Panc1 (cell line): ENCODE measurements around the gene SMARCB1. TPM values are rescaled to one million over a fixed set of nuclear protein-coding genes. Genes with fewer than 3 reads are reported as not detected.

Source experiments
- ATAC-seq: fragments of 200-7000 bp; cut with Tn5 transposase; 2 replicates; pipeline ENCODE4 v1.9.1; 2020; ENCODE audit warnings: mild to moderate bottlenecking, moderate library complexity
- BruUV-seq: library from RNA; stranded (reverse); fragments of 400-500 nt; replicated peaks from 2 replicates; lab custom pipeline; 2021; lab: Mats Ljungman, UMichigan
- CTCF ChIA-PET: fragments of 300-600 bp; sonication (Branson Sonifier 250); formaldehyde crosslinking; loops from one replicate; lab custom pipeline; 2022; ENCODE audit warnings: antibody characterized with exemption; lab: Charles Lee
- POLR2A ChIA-PET: fragments of 300-600 bp; sonication (Branson Sonifier 250); formaldehyde crosslinking; loops from one replicate; lab custom pipeline; 2022; ENCODE audit warnings: antibody characterized with exemption; lab: Charles Lee
- DNase-seq: peaks from one replicate; pipeline ENCODE4 v3.0.0-alpha.2; 2010; ENCODE audit warnings: low read depth, low spot score
- H3K27ac ChIP-seq: 2 replicates; pipeline ENCODE4 v1.5.1; 2011; ENCODE audit warnings: mild to moderate bottlenecking, low read length, inconsistent platforms
- H3K27me3 ChIP-seq: fragments of 200-500 bp; sonication (Bioruptor generic); 2 replicates; pipeline ENCODE4 v1.6.0; 2014; ENCODE audit warnings: low read length, inconsistent platforms; ENCODE audit not compliant: control insufficient read depth, insufficient read depth
- H3K36me3 ChIP-seq: fragments of 200-500 bp; sonication (Bioruptor generic); 2 replicates; pipeline ENCODE4 v1.5.1; 2014; ENCODE audit warnings: inconsistent platforms, mild to moderate bottlenecking, low read length, moderate library complexity; ENCODE audit not compliant: control insufficient read depth, insufficient read depth
- H3K4me1 ChIP-seq: 2 replicates; pipeline ENCODE4 v1.5.1; 2011; ENCODE audit warnings: inconsistent platforms, mild to moderate bottlenecking, low read length, moderate library complexity; ENCODE audit not compliant: control insufficient read depth, insufficient read depth
- H3K4me3 ChIP-seq, 2 experiments: 2 replicates each; pipeline ENCODE4 v1.5.1; 2011 to 2012; ENCODE audit warnings: low read depth in 2 of 2, low read length in 2 of 2, mild to moderate bottlenecking in 2 of 2, inconsistent platforms in 1 of 2, moderate library complexity in 1 of 2
- H3K9me3 ChIP-seq: fragments of 200-500 bp; sonication (Bioruptor generic); 2 replicates; pipeline ENCODE4 v1.5.1; 2014; ENCODE audit warnings: low read depth, mild to moderate bottlenecking, inconsistent platforms, low read length, moderate library complexity; ENCODE audit not compliant: control insufficient read depth, insufficient read depth
- POLR2AphosphoS5 ChIP-seq: IDR thresholded peaks from 2 replicates; pipeline ENCODE4 v1.6.1; 2012; ENCODE audit warnings: mild to moderate bottlenecking, low read depth, low read length, moderate library complexity
- SIN3A ChIP-seq: IDR thresholded peaks from 2 replicates; pipeline ENCODE4 v1.6.1; 2012; ENCODE audit warnings: low read depth, mild to moderate bottlenecking, low read length, moderate library complexity, borderline replicate concordance; ENCODE audit not compliant: insufficient read depth
- TCF7L2 ChIP-seq: IDR thresholded peaks from 2 replicates; pipeline ENCODE4 v1.6.1; 2011; ENCODE audit warnings: mild to moderate bottlenecking, low read depth, low read length, inconsistent platforms
- in situ Hi-C: cut with HindIII; loops from 2 replicates; pipeline ENCODE4 v1.10.0; 2016; ENCODE audit warnings: low sequenced_read_pairs, low pct_unique_long_range_greater_than_20kb
- intact Hi-C: fragments of 100-400 bp; cut with micrococcal nuclease; formaldehyde crosslinking; loops from one replicate; pipeline ENCODE4 v1.10.0; 2022; ENCODE audit not compliant: unreplicated experiment
- total RNA-seq: library from RNA; stranded (reverse); gene quantifications from one replicate; pipeline ENCODE4 v1.2.1, GENCODE V29; 2021; ENCODE audit not compliant: unreplicated experiment
- TF ChIP-seq, protein P1 (sequence below), 2 experiments: IDR thresholded peaks; 2 replicates each; pipeline ENCODE4 v1.6.1; 2011 to 2012; ENCODE audit warnings: low read depth in 2 of 2, control low read depth in 1 of 2, low read length in 1 of 2, mild to moderate bottlenecking in 1 of 2, moderate library complexity in 1 of 2; ENCODE audit not compliant: insufficient read depth in 1 of 2
- TF ChIP-seq, protein P2 (sequence below): fragments of 450-650 bp; IDR thresholded peaks from 2 replicates; pipeline ENCODE4 v1.5.1; 2017; ENCODE audit warnings: mild to moderate bottlenecking

SMARCB1 gene
- total RNA-seq, 1 experiment from 2014 or later, result 70.2 TPM

DNA sequence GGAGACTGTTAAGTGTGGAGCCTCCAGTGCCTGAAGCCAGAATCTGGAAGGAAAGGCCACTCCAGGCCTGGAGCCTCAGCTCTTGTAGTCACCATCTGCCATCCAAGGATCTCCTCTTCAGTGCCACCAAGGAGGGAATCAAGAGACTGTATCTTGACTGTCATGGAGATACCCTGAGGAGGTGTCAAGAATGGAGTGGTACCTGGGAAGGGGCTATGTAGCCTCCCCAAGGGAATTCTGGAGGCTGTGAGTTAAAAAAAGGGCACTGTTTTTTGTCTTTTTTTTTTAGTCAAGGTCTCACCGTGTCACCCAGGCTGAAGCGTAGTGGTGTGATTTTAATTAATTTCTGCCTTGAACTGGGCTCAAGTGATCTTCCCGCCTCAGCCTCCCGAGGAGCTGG is 27.2 kb upstream of the SMARCB1 start:
- ATAC-seq (no peak), DNase-seq (no peak)
- no TSS peak for BruUV-seq
- ChIA-PET POLR2A (interaction anchor here (0.7 kb wide), 1 partner anchor 43 kb away, joined by 6 read pairs; no protein-coding TSS in a partner anchor), CTCF (interaction anchor here (0.6 to 0.7 kb wide), 2 partner anchors 8 to 1090 kb away, joined by 4 read pairs; partner anchors contain the start of gene CHCHD10)
- H3K9me3 ChIP-seq, result no peaks in the 10 kb centered on the region
- TF ChIP-seq POLR2AphosphoS5 (no peak), TCF7L2 (no peak), SIN3A (no peak)
- TF ChIP-seq, protein P1, sequence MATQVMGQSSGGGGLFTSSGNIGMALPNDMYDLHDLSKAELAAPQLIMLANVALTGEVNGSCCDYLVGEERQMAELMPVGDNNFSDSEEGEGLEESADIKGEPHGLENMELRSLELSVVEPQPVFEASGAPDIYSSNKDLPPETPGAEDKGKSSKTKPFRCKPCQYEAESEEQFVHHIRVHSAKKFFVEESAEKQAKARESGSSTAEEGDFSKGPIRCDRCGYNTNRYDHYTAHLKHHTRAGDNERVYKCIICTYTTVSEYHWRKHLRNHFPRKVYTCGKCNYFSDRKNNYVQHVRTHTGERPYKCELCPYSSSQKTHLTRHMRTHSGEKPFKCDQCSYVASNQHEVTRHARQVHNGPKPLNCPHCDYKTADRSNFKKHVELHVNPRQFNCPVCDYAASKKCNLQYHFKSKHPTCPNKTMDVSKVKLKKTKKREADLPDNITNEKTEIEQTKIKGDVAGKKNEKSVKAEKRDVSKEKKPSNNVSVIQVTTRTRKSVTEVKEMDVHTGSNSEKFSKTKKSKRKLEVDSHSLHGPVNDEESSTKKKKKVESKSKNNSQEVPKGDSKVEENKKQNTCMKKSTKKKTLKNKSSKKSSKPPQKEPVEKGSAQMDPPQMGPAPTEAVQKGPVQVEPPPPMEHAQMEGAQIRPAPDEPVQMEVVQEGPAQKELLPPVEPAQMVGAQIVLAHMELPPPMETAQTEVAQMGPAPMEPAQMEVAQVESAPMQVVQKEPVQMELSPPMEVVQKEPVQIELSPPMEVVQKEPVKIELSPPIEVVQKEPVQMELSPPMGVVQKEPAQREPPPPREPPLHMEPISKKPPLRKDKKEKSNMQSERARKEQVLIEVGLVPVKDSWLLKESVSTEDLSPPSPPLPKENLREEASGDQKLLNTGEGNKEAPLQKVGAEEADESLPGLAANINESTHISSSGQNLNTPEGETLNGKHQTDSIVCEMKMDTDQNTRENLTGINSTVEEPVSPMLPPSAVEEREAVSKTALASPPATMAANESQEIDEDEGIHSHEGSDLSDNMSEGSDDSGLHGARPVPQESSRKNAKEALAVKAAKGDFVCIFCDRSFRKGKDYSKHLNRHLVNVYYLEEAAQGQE (IDR thresholded peaks at IDR 0.05; ENCODE audit: insufficient read depth in 1 of 2, low read depth in 2 of 2, low read length in 1 of 2), result no peak
- TF ChIP-seq, protein P2, sequence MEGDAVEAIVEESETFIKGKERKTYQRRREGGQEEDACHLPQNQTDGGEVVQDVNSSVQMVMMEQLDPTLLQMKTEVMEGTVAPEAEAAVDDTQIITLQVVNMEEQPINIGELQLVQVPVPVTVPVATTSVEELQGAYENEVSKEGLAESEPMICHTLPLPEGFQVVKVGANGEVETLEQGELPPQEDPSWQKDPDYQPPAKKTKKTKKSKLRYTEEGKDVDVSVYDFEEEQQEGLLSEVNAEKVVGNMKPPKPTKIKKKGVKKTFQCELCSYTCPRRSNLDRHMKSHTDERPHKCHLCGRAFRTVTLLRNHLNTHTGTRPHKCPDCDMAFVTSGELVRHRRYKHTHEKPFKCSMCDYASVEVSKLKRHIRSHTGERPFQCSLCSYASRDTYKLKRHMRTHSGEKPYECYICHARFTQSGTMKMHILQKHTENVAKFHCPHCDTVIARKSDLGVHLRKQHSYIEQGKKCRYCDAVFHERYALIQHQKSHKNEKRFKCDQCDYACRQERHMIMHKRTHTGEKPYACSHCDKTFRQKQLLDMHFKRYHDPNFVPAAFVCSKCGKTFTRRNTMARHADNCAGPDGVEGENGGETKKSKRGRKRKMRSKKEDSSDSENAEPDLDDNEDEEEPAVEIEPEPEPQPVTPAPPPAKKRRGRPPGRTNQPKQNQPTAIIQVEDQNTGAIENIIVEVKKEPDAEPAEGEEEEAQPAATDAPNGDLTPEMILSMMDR, result no peak
- peaks cover 5% of the 10 kb centered on the region; the same call in 1 of the 2 replicates for H3K4me1 ChIP-seq
- in situ Hi-C loops, result no loop called here
- no peaks in the 10 kb centered on the region for H3K36me3 ChIP-seq
- intact Hi-C loops, result no loop called here
- H3K27ac ChIP-seq, result no peak overlapping the region
- no peak overlapping the region for H3K4me3 ChIP-seq
- no peaks in the 10 kb centered on the region for H3K27me3 ChIP-seq

DNA sequence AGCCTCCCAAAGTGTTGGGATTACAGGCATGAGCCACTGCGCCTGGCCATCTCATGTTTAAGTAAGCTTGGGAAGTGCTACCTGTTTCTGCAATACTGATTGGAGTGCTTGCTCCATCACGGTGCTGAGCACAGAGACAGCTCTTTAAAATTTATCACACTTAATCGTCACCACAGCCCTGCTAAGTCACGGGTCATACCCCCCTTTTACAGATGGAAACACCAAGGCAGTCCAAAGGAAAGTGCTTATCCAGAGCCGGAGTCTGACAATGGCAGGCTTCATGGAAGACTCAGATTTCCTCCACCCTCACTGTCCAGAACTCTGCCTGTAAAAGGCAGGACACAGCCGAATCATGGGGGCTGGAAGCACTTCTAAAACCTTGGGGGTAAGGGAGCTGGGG is 26.7 kb upstream of the SMARCB1 start:
- intact Hi-C loops (no loop called here), in situ Hi-C loops (no loop called here)
- DNase-seq (no peak), ATAC-seq (no peak)
- Histone ChIP-seq H3K4me1 (peaks cover 5% of the 10 kb centered on the region; the same call in 1 of the 2 replicates), H3K9me3 (no peaks in the 10 kb centered on the region), H3K4me3 (no peak overlapping the region), H3K27ac (no peak overlapping the region), H3K36me3 (no peaks in the 10 kb centered on the region), H3K27me3 (no peaks in the 10 kb centered on the region)
- ChIA-PET POLR2A (interaction anchor here (0.7 kb wide), 1 partner anchor 43 kb away, joined by 6 read pairs; no protein-coding TSS in a partner anchor), CTCF (interaction anchor here (0.6 kb wide), 1 partner anchor 1089 kb away, joined by 4 read pairs; no protein-coding TSS in a partner anchor)
- BruUV-seq, result no TSS peak
- no peak for TF ChIP-seq TCF7L2
- TF ChIP-seq, protein P2, result no peak
- TF ChIP-seq, protein P1 (IDR thresholded peaks at IDR 0.05; ENCODE audit: insufficient read depth in 1 of 2, low read depth in 2 of 2, low read length in 1 of 2), result no peak
- TF ChIP-seq POLR2AphosphoS5, result no peak
- TF ChIP-seq SIN3A, result no peak
